ENCODE results near the gene UBE3C. TPM values are rescaled to one million over a fixed set of nuclear protein-coding genes. Genes with fewer than 3 reads are reported as not detected.

UBE3C gene
- total and polyA plus RNA-seq, 2 experiments from 2014 or later = 30.8 to 92.7 TPM

DNA sequence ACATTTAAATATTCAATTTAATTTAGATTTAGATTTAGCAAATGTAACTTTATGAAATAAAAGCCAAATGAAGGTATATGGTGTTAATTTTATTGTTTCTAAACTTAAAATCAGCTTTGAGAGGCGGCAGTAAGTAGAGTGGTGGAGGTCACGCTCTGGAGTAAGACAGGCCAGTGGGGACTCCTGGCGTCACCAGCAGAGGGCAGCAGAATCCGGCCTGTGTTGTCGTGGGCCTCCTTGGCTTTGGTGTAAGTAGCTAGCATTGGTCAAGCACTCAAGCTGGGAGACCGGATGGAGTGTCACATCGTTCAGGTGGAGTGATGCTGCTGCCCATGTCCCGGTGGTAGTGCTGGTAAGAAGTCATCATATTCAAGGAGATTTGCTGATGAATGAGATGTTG lies 99.4 kb downstream of the UBE3C start:
- Histone ChIP-seq H2AFZ (no peak overlapping the region), H3K9me2 (ENCODE audit: insufficient read depth) (no peaks in the 10 kb centered on the region), H3K9ac (no peak overlapping the region), H3F3A (ENCODE audit: insufficient read depth) (peaks cover 35% of the 10 kb centered on the region), H3K4me1 (ENCODE audit: insufficient read depth) (peaks cover 31% of the 10 kb centered on the region), H3K9me3 (ENCODE audit: low read depth) (no peaks in the 10 kb centered on the region), H3K36me3 (ENCODE audit: low read depth) (peaks cover 28% of the 10 kb centered on the region), H3K79me2 (ENCODE audit: insufficient read depth) (peaks cover 43% of the 10 kb centered on the region), H3K4me2 (ENCODE audit: unreplicated experiment) (no peak overlapping the region), H4K20me1 (ENCODE audit: insufficient read depth) (0 out of 2 replicates have a peak, but pooled peaks cover 9% of the 10 kb centered on the region), H3K4me3 (no peak overlapping the region), H3K27ac (no peak overlapping the region), H3K27me3 (replicated peaks; ENCODE audit: insufficient read depth) (no peaks in the 10 kb centered on the region)
- TF ChIP-seq EZH2 (IDR thresholded peaks at IDR 0.05; ENCODE audit: insufficient read depth, poor library complexity, severe bottlenecking) = no peak
- TF ChIP-seq EZH2phosphoT487 (IDR thresholded peaks at IDR 0.05; ENCODE audit: insufficient read depth, low read depth) = no peak
- no peak for DNase-seq
- WGBS, 2 experiments (ENCODE audit: low coverage in 1 of 2, low lambda C conversion rate in 2 of 2, missing lambda C conversion rate in 2 of 2) = 99% methylated on average over 8 of the region's 8 CpGs
- in situ Hi-C loops (cut with MboI) = no loop called here

DNA sequence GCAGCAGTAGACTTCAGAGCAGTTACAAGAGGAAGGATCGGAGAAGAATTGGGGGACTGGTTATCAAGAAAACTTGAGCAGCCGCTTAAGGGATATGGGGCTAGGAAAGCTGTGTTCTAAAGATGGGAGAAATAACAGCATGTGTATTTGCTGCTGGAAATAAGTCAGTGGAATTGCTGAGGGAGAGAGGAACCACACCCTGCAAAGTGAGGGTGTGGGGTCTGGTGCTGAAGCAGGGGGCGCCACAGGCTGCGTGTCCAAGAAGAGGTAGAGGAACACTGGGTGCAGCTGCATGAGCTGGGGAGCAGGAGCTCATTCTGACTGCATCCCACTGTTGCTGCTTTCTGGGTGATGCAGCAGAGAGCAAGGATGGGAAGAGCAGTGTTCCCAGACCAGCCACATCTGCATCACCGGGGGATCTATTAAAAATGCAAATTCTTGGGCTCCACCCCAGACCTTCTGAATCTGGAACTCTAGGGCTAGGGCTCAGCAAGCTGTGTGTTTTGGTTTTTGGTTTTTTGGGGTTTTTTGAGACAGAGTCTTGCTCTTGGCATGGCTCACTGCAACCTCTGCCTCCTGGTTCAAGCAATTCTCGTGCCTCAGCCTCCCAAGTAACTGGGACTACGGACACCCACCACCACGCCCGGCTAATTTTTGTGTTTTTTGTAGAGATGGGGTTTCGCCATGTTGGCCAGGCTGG lies 101.0 kb downstream of the UBE3C start:
- H3K9me3 ChIP-seq (ENCODE audit: low read depth) = no peaks in the 10 kb centered on the region
- H3K4me3 ChIP-seq = no peak overlapping the region
- no peak overlapping the region for H3K27ac ChIP-seq
- H3K27me3 ChIP-seq (replicated peaks; ENCODE audit: insufficient read depth) = no peaks in the 10 kb centered on the region
- H3K36me3 ChIP-seq (ENCODE audit: low read depth) = peaks cover 28% of the 10 kb centered on the region
- in situ Hi-C loops (cut with MboI) = no loop called here
- H4K20me1 ChIP-seq (ENCODE audit: insufficient read depth) = 0 out of 2 replicates have a peak, but pooled peaks cover 9% of the 10 kb centered on the region
- no peak overlapping the region for H3K9ac ChIP-seq
- H3K4me2 ChIP-seq (ENCODE audit: unreplicated experiment) = no peak overlapping the region
- H2AFZ ChIP-seq = no peak overlapping the region
- 90 to 92% methylated on average over 10 of the region's 10 CpGs for WGBS, 2 experiments (ENCODE audit: low coverage in 1 of 2, low lambda C conversion rate in 2 of 2, missing lambda C conversion rate in 2 of 2)
- H3K4me1 ChIP-seq (ENCODE audit: insufficient read depth) = peaks cover 17% of the 10 kb centered on the region
- H3F3A ChIP-seq (ENCODE audit: insufficient read depth) = peaks cover 19% of the 10 kb centered on the region
- peaks cover 49% of the 10 kb centered on the region for H3K79me2 ChIP-seq (ENCODE audit: insufficient read depth)
- H3K9me2 ChIP-seq (ENCODE audit: insufficient read depth) = no peaks in the 10 kb centered on the region
- DNase-seq = no peak
- TF ChIP-seq EZH2 (IDR thresholded peaks at IDR 0.05; ENCODE audit: insufficient read depth, poor library complexity, severe bottlenecking) = no peak
- TF ChIP-seq EZH2phosphoT487 (IDR thresholded peaks at IDR 0.05; ENCODE audit: insufficient read depth, low read depth) = no peak

DNA sequence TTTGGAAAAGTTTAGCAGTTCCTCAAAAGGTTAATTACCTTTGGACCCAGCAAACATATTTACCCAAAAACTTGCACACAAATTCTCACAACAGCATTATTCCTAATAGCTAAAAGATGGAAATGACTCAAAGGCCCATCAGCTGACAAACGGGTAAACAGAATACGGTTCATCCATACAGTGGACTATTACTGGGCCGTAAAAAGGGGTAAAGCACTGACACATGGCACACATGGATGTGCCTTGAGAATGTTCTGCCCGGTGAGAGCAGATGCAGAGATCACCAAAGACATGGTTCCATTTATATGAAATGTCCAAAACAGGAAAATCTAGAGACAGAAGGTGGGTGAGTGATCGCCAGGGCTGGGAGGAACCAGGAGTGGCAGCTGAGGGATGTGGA lies 102.9 kb downstream of the UBE3C start:
- Histone ChIP-seq H3K27me3 (replicated peaks; ENCODE audit: insufficient read depth) (no peaks in the 10 kb centered on the region), H3K9ac (no peak overlapping the region), H3K4me2 (ENCODE audit: unreplicated experiment) (no peak overlapping the region), H3K79me2 (ENCODE audit: insufficient read depth) (peaks cover 43% of the 10 kb centered on the region), H2AFZ (no peak overlapping the region), H3K4me1 (ENCODE audit: insufficient read depth) (no peaks in the 10 kb centered on the region), H3F3A (ENCODE audit: insufficient read depth) (peaks cover 9% of the 10 kb centered on the region; the same call in 1 of the 2 replicates), H3K4me3 (no peak overlapping the region), H3K9me3 (ENCODE audit: low read depth) (no peaks in the 10 kb centered on the region), H3K36me3 (ENCODE audit: low read depth) (peaks cover 28% of the 10 kb centered on the region), H3K9me2 (ENCODE audit: insufficient read depth) (no peaks in the 10 kb centered on the region), H3K27ac (no peak overlapping the region), H4K20me1 (ENCODE audit: insufficient read depth) (no peaks in the 10 kb centered on the region)
- TF ChIP-seq EZH2phosphoT487 (IDR thresholded peaks at IDR 0.05; ENCODE audit: insufficient read depth, low read depth) = no peak
- TF ChIP-seq EZH2 (IDR thresholded peaks at IDR 0.05; ENCODE audit: insufficient read depth, poor library complexity, severe bottlenecking) = no peak
- in situ Hi-C loops (cut with MboI) = no loop called here
- 95 to 97% methylated on average over 5 of the region's 5 CpGs for WGBS, 2 experiments (ENCODE audit: low coverage in 1 of 2, low lambda C conversion rate in 2 of 2, missing lambda C conversion rate in 2 of 2)
- no peak for DNase-seq

DNA sequence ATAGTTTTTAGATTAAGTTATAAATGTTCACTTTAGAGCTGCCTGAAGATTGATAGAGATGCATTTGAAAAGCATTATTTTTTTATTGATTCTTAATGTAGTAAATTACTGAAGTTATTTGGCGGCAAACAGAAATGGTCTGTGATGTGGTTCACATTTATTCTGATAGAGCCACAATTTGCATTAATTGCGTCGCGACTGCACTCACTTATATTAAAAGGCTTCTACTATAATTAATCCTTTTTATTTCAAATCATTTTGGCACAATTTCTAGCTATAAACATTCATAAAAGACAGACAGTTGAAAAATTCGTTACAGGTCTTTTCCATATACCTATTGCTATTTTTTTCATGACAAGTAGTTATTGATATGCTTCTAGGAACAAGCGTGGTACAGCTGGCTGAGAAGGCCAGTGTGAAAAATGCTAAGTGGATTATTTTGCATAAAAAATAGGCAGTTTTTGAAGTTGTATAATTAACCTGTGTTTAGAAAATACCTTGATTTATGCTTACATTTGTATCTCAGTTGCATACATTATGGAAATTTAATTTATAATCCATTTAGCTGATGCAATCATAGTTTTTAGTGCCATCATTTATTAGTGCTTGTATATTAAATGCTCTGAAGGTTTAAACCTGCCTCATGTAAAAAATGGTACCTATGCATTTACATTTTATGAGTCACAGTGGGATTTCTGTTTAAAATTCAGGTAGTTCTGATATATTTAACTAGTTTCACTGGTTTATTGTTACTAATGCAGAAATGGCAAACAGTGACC lies 106.0 kb downstream of the UBE3C start:
- Histone ChIP-seq H3K4me2 (ENCODE audit: unreplicated experiment) (no peak overlapping the region), H4K20me1 (ENCODE audit: insufficient read depth) (no peaks in the 10 kb centered on the region), H3K9me2 (ENCODE audit: insufficient read depth) (no peaks in the 10 kb centered on the region), H3K27ac (no peak overlapping the region), H3K36me3 (ENCODE audit: low read depth) (peaks cover 10% of the 10 kb centered on the region; the same call in 1 of the 2 replicates), H3K9ac (no peak overlapping the region), H3K9me3 (ENCODE audit: low read depth) (no peaks in the 10 kb centered on the region), H2AFZ (no peak overlapping the region), H3F3A (ENCODE audit: insufficient read depth) (peaks cover 11% of the 10 kb centered on the region), H3K79me2 (ENCODE audit: insufficient read depth) (peaks cover 17% of the 10 kb centered on the region), H3K4me1 (ENCODE audit: insufficient read depth) (no peaks in the 10 kb centered on the region), H3K27me3 (replicated peaks; ENCODE audit: insufficient read depth) (no peaks in the 10 kb centered on the region), H3K4me3 (no peak overlapping the region)
- in situ Hi-C loops (cut with MboI) = no loop called here
- DNase-seq = no peak
- no peak for TF ChIP-seq EZH2 (IDR thresholded peaks at IDR 0.05; ENCODE audit: insufficient read depth, poor library complexity, severe bottlenecking)
- TF ChIP-seq EZH2phosphoT487 (IDR thresholded peaks at IDR 0.05; ENCODE audit: insufficient read depth, low read depth) = no peak
- WGBS, 2 experiments (ENCODE audit: low coverage in 1 of 2, low lambda C conversion rate in 2 of 2, missing lambda C conversion rate in 2 of 2) = 86 to 88% methylated on average over 6 of the region's 6 CpGs
